SH-SY5Y (cell line): ENCODE data around the gene TYW1B.

ENCODE experiments used
- GATA2 ChIP-seq: IDR thresholded peaks from 2 replicates; pipeline ENCODE4 v1.6.1; 2011; ENCODE audit warnings: mild to moderate bottlenecking, low read depth, low read length
- GATA3 ChIP-seq: IDR thresholded peaks from 2 replicates; pipeline ENCODE4 v1.6.1; 2011; ENCODE audit warnings: low read depth, mild to moderate bottlenecking, low read length, moderate library complexity

GRCh38 chr7:72704894-72705293, 123.1 kb downstream of the TYW1B start:
- TF ChIP-seq GATA2 (no peak), GATA3 (no peak)
